EH (cell line): Measurements from ENCODE around the gene INPP5D.
"Not testable (repeated sequence)": the region's sequence is repeated elsewhere in the genome, so short reads cannot be mapped to it uniquely, and the experiment has no call there.

Source experiments
- DNase-seq: peaks from one replicate; pipeline ENCODE4 v3.0.0-alpha.2; 2015; ENCODE audit warnings: low read depth

Gene INPP5D

DNA sequence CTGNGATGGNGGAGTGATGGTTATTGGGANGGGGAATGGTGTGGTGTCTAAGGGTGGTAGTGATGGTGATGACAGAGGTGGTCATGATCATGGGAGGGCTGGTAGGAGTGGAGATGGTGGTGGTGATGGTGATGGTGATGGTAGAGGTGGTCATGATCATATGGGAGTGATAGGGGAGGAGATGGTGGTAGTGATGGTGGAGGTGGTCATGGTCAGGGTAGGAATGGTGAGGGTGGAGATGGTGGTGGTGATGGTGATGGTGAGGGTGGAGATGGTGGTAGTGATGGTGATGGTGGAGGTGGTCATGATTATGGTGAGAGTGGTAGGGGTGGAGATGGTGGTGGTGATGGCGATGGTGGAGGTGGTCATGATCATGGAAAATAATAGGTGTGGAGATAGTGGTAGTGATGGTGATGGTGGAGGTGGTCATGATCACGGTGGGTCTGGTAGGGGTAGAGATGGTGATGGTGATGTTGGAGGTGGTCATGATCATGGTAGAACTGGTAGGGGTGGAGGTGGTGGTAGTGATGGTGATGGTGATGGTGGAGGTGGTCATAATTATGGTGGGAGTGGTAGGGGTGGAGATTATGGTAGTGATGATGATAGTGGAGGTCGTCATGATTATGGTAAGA is 83.7 kb downstream of the INPP5D start:
- no peak for DNase-seq

DNA sequence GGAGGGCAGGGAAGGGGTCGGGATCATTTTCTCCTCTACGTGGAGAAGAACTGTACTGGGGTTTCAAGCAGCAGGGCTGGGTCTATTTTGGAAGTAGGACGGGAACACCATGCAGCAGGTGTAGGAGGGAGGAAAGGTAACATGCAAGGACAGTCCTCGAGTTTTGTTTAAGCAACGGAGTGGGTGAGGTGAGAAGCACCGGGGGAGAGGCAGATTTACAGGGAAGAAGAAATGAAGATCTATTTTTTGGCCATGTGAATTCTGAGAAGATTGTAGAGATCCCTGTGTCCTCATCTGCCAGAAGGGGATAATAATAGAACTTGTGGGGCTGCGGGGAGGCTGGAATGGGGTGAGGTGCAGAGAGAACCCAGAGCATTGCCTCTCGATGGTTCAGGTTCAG is 85.6 kb downstream of the INPP5D start:
- DNase-seq: no peak

DNA sequence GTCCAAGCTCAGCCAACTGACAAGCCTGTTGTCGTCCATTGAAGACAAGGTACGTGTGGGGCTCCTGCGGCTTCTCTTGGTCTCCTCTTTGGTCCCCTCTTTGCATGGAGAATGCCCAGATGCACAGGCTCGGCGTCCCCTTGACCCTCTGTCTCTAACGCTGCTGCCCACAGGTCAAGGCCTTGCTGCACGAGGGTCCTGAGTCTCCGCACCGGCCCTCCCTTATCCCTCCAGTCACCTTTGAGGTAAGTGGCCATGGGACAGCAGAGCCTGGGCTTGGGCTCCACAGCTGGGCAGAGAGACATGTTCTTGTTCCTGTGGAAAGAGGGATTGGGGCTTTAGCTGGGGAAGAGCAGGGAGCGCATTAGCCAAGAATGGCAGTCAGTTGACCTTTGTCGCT is 86.1 kb downstream of the INPP5D start:
- DNase-seq: no peak

DNA sequence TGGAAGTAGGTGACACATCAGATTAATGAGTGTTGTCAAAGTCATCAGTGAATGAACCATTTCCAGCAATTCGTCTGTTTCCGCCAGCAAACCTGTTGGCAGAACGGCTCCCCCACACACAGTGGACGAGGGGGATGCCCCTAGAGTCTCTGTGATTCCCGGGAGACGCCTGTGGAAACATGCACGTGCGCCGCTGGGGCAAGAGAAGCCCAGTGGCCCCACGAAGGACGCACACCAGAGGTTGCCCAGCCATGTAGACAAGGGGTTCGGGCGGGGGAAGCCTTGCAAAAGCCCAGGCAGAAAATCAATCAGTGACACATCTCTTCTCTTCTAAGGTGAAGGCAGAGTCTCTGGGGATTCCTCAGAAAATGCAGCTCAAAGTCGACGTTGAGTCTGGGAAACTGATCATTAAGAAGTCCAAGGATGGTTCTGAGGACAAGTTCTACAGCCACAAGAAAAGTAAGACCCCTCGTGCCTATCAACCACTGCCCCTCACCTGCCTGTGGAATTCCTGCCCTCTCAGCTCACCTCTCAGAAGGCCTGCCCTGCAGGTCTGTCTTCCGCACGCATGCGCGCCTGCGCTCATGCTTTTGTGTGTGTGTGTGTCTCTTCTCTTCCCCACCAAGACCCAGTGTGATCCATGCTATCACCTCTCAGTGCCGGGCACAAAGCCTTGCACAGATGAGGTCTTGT is 87.1 kb downstream of the INPP5D start:
- no peak for DNase-seq

DNA sequence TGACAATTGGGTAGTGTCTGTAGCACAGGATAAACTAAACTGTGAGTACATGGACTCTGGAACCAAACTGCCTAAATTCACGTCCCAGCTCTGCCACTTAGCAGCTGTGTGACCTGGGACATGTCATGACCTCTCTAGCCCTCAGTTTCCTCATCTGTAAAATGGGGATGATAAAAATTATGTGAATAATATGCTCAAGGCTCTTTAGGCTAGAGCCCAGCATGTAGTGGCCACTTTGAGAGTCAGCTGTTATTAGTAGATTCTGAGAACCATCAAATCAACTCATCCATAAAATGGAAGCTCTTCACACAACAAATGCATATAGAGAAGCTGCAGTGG is 87.7 kb downstream of the INPP5D start:
- no peak for DNase-seq

DNA sequence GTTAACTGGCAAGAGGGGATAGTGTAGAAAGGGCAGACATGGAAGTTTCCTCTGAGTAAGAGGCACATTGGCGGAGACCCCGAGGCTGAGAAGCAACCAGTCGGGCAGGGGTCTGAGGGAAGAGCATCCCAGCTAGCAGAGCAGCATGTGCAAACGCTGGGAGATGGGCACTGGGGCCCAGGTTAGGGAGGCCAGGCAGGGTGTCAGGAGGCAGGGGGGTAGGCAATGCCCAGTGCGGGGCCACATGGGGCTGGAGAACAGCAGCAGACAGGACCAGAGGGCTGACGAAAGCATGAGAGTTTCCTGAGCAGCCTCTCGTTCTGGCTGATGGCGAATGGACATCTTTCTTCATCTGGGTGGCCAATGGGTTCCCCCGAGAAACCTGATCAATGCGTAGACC is 88.2 kb downstream of the INPP5D start:
- no peak for DNase-seq

DNA sequence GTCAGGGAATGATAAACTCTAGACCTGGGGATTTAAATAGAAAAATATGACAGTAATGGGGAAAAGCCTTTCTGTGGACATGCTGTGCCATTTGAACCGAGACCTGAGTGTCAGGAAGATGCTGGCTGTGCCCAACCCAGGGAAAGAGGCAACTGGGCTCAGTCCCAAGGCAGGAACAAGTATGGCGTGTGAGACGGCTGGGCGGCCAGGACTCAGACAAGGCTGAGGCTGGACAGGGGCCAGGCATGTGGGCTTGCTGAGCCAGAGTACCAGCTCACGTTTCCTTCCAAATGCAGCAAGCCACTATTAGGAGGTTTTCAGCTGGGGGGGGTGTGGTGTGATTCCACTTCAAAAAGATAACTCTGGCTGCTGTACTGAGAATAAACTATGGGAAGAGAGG is 92.4 kb downstream of the INPP5D start:
- DNase-seq: peak; percentile 35

DNA sequence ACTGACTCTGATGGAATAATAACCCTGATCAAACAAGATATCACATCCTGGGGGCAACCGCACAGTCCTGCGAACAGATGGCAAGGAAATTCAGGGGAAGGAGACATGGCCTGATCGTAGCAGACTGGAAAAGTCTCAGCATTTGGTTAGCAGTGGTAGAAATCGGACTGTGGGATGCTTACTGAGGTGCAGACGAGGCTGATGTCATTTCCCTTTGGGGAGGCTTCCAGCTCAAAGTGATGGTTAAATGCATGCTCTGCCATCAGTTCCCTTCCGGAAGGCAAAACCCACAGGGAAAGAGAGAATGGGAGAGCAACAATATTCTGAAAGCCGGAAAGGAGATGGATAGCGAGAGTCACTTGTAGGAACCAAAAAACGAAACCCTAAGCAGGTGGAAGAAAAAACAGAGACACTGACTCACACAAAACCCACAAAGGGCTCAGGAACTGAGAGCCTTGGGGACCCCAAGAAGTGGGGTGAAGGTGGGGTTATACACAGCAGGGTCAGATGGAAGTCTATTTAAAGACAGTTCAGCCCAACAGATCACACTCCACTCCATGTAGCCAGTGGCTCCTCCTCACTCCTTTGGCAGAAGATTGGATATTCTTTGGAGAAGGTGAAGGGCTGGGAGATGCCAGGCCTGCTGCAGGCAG is 93.1 kb downstream of the INPP5D start:
- DNase-seq: no peak

DNA sequence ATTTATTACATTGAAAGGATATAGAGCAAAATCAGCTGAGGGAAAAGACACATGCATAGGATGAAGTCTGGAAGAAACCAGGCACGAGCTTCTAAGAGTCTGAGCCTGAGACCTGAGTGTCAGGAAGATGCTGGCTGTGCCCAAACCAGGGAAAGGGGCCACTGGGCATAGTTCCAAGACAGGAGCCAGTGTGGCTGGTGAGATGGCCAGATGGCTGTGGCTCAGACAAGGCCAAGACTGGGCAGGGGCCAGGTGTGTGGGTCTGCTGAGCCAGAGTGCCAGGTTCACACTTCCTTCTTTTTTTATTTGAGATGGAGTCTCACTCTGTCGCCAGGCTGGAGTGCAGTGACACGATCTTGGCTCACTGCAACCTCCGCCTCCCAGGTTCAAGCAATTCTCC is 95.9 kb downstream of the INPP5D start:
- DNase-seq: no peak

DNA sequence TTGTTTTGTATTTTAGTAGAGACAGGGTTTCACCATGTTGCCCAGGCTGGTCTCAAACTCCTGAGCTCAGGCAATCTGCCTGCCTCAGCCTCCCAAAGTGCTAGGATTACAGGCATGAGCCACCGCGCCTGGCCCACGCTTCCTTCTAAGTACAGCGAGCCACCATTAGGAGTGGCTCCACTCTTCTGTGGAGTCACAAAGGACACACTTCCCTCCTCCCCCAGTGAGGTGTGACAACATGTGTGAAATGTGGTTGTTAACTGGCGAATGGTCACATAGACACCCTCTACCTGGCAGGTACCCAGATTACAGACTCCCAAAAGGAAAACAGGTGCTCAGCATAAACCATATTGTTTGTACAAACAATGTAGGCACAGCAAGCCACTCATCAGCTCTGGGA is 96.3 kb downstream of the INPP5D start:
- not testable (repeated sequence) for DNase-seq

DNA sequence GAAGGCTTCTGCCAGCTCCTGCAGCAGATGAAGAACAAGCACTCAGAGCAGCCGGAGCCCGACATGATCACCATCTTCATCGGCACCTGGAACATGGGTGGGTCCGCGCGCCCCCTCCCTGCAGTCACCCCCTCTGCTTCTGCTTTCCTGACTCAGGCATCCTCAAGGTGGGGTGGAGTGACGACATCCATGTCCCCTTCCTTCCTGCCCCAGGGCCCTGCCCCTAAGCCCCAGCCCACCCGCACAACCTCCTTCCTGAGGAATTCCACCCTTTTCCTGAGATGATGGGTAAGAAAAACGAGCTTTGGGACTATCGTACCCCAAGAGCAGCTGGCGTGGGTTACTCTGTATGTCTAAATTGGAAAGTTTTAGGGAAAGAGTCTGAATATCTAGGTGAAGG is 101.6 kb downstream of the INPP5D start:
- DNase-seq: no peak

DNA sequence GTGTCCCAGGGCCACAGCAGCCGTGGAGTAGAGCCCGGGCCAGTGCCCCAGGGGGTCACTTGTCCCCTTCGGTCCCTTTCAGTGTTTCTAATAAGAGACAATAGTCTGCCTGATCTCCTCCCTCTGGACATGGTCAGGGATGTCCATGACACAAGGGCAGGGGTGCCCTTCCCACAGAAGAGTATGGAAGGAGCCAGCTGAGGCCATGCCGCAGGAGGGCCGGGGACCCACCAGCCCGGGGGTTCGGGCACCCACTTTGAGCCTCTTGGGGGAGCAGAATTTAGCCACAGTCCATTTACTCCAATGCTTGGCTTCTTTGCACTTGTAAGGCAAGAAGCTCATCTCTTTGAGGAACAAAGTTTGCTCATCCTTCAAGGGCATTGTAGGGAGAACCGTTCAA is 102.6 kb downstream of the INPP5D start:
- no peak for DNase-seq

DNA sequence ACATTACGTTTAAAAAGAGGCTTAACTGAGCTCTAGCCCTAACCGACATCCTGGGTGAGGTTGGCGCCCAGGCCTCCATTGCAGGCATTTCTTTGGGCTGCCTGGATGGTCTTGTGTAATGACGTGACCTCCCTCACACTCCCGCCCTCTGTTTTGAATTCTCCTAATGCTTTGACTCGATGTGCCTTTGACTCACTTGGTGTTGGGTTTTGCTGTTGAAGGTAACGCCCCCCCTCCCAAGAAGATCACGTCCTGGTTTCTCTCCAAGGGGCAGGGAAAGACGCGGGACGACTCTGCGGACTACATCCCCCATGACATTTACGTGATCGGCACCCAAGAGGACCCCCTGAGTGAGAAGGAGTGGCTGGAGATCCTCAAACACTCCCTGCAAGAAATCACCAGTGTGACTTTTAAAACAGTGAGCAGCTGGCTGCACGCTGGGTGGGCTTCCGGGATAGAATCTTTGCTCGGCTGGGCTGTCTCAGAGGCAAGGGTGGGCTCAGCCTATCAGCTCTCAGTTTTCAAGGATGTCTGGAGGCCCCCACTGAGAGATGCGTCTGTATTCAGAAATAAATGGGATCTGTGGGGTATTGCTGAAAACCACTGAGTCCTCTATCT is 103.5 kb downstream of the INPP5D start:
- DNase-seq: no peak

DNA sequence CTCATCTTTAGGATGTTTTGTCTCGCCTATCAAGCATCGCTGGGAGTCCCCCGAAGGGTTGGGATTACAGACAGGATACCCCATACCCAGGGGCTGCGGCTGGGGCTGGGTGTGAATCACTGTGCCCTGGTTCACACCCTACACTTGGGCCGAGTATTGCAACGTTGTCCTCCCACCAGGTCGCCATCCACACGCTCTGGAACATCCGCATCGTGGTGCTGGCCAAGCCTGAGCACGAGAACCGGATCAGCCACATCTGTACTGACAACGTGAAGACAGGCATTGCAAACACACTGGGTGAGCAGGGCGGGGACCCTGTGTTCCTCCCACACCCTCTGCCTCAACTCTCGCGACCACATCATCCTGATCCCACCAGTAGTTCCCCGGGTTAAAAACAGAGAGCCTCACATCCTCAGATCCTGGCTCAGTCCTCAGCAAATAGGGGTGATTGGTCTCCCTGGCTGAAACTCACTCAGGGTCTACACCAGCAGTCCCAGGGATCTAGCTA is 104.0 kb downstream of the INPP5D start:
- DNase-seq: no peak

DNA sequence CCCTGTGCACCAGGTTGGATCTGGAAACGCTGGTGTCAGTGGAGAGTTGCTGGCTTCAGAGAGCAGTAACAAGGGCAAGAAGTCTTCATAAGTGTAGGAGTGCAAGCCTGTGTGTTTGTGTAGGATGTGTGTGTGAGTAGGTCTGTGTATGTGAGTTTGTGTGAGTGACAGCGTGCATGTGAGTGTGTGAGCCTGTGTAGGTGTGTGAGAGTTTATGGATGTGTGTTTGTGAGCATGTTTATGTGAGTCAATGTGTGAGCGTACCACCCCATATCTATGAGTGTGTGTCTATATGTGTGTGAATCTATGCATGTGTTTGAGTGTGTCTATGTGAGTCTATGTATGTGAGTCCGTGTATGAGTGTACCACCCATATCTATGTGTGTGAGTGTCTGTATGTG is 104.8 kb downstream of the INPP5D start:
- no peak for DNase-seq

DNA sequence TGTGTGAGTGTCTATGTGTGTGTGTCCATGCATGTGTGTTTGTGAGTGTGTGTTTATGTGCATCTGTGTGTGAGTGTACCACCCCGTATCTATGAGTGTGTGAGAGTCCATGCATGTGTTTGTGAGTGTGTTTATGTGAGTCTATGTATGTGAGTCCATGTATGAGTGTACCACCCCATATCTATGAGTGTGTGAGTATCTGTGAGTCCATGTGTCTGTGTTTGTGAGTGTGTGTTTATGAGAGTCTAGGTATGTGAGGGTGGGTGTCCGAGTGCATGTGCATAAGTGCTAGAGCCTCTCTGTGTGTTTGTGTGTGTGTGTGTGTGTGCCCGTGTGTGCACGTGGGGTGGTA is 105.4 kb downstream of the INPP5D start:
- no peak for DNase-seq

DNA sequence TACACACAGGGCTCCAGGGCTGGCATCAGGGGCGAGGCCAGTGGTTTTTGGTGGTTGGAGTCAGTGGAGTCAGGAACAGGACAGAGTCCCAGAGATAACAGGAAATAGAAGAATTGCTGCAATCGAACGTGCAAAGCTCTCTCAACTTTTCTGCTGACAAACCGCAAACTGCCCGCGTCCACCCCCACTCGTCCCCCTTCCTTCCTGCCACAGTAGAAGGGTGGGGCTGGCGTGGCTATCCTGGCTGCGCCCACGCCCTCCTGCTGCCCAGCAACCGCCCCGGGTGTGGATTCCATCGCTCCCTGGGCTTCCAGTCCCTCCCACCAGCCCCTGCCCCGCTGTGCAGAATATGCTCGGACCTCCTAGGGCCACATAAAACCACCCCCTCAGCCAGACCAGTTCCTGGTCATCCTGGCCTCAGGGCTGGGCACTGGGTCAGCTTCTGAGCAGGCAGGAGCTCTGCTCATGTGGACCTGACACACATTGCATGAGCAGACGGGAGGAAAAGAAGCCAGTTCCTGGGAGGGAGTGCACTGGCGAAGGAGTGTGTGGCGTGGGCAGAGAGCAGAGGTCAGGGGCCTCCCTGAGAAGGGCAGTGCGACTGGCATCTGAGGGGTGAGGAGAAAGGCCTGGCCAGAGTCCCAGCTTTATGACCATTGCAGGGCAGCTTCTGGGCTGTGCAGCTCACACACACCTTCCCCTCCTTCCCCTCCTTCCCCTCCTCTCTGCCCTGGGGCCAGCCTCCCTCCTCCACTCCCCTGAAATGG is 105.9 kb downstream of the INPP5D start:
- DNase-seq: no peak

DNA sequence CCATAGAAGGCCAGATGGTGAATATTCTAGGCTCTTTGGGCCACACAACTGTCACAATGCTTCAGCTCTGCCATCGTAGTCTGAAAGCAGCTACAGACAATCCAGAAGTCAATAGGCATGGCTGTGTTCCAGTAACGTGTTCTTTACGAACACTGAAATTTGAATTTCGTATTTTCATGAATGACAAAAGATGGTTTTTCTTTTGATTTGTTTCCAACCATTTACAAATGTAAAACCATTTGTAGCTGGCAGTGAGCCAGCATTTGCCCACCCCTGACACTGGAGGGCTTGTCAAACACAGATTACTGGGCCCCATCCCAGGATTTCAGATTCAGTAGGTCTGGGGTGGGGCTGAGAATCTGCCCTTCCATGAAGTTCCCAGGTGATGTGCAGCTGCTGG is 108.3 kb downstream of the INPP5D start:
- no peak for DNase-seq

DNA sequence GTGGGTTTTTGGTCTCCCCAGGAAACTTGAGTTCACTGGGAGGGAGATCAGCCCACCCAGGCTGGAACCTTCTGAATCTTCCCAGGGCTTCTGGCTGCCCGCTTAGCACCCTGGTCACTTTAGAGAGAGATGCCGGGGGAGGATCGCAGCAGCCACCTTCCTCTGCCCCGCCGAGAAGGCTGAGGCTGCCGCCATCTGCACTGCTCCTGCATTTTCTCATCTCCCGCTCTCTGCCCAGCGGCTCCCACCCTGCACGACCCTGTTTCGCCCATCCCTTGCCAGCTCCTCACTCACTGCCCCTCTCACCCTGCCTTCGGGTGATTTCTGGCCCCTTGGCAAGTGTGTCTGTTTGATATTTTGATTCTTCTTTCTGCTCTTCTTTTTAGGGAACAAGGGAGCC is 108.8 kb downstream of the INPP5D start:
- DNase-seq: no peak

DNA sequence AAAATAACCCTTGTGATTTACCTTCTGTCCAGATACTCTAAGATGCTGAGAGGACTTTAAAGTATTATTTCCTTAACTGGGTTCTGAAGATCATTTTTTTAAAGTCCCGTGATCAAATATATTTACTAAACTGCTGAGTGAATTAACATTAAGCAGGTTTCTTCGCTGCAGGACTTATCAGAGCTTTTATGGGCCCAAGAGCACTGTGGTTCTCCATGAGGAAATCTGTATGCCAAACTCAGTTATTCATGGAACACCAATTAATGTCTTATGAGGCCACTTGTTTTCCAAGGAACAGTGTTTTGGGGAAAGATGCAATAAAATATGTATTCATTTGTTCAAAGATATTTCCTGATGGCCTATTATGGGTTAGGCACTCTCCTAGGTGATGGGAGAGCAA is 111.2 kb downstream of the INPP5D start:
- DNase-seq: no peak

DNA sequence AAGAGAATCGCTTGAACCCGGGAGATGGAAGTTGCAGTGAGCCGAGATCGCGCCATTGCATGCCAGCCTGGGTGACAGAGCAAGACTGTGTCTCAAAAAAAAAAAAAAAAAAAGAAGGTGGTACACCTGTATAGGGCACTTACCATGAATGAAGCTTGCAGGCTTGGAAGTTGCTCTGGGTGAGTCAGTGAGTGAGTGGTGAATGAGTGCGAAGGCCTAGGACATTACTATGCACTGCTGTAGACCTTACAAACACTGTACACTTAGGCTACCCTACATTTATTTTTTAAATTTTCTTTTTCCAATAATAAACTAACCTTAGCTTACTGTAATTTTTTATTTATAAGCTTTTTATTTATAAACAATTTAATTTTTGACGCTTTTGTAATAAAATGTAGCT is 113.0 kb downstream of the INPP5D start:
- no peak for DNase-seq

DNA sequence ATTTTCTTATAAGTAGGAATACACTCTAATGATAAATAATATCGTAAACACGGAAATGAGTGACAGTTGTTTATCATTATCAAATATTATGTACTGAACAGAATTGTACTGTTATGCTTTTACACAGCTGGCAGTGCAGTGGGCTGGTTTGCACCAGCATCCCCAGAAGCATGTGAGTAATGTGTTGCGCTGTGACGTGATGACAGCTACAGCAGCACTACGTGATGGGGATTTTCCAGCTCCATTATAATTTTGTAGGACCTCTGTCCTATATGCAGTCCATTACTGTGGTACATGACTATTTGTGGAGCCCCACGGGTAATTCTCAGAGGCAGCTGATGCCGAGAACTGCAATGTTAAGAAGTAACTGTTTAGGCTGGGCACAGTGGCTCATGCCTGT is 114.0 kb downstream of the INPP5D start:
- DNase-seq: no peak
